WTC11 (cell line): ENCODE measurements around the gene PHLPP1.

ENCODE experiments used
- CREB1 ChIP-seq: sonication (generic); formaldehyde crosslinking; IDR thresholded peaks from 2 replicates; pipeline ENCODE4 v1.8.0; 2023; ENCODE audit warnings: mild to moderate bottlenecking, missing genetic modification reagents
- HMGA2 ChIP-seq: fragments of 250-450 bp; sonication (Bioruptor Pico); IDR thresholded peaks from 2 replicates; pipeline ENCODE4 v1.4.0; 2021; ENCODE audit warnings: mild to moderate bottlenecking, moderate library complexity
- NFE2L1 ChIP-seq: sonication (generic); formaldehyde crosslinking; IDR thresholded peaks from 2 replicates; pipeline ENCODE4 v1.8.1; 2023; ENCODE audit warnings: missing genetic modification reagents
- SP1 ChIP-seq: sonication (generic); formaldehyde crosslinking; conservative IDR thresholded peaks from 2 replicates; pipeline ENCODE4 v1.8.1; 2022; ENCODE audit warnings: missing genetic modification reagents
- TEAD4 ChIP-seq: sonication (generic); formaldehyde crosslinking; IDR thresholded peaks from 2 replicates; pipeline ENCODE4 v1.8.0; 2022; ENCODE audit warnings: mild to moderate bottlenecking, missing genetic modification reagents
- USF2 ChIP-seq: sonication (generic); formaldehyde crosslinking; IDR thresholded peaks from 2 replicates; pipeline ENCODE4 v1.8.1; 2023; ENCODE audit warnings: mild to moderate bottlenecking, missing genetic modification reagents, moderate library complexity
- ZNF425 ChIP-seq: fragments of 250-450 bp; sonication (Bioruptor Pico); conservative IDR thresholded peaks from 2 replicates; pipeline ENCODE4 v1.9.0; 2021; ENCODE audit warnings: mild to moderate bottlenecking
- ZNF512 ChIP-seq: sonication (generic); formaldehyde crosslinking; IDR thresholded peaks from 2 replicates; pipeline ENCODE4 v1.8.1; 2022; ENCODE audit warnings: missing genetic modification reagents, borderline replicate concordance
- TF ChIP-seq, protein P1 (sequence below): fragments of 200-600 bp; IDR thresholded peaks from 2 replicates; pipeline ENCODE4 v1.8.0; 2022; ENCODE audit warnings: antibody characterized with exemption
- TF ChIP-seq, protein P2 (sequence below): fragments of 250-450 bp; sonication (Bioruptor Pico); IDR thresholded peaks from 2 replicates; pipeline ENCODE4 v1.9.0; 2021; ENCODE audit warnings: mild to moderate bottlenecking, borderline replicate concordance

GRCh38 chr18:62833494-62833893 is 118.2 kb downstream of the PHLPP1 start:
- TF ChIP-seq USF2 (no peak), HMGA2 (no peak), SP1 (CRISPR knock-in tag) (no peak), ZNF512 (CRISPR knock-in tag) (no peak), NFE2L1 (no peak), TEAD4 (CRISPR knock-in tag) (no peak), CREB1 (CRISPR knock-in tag) (no peak), ZNF425 (CRISPR knock-in tag) (no peak)
- TF ChIP-seq, protein P1, sequence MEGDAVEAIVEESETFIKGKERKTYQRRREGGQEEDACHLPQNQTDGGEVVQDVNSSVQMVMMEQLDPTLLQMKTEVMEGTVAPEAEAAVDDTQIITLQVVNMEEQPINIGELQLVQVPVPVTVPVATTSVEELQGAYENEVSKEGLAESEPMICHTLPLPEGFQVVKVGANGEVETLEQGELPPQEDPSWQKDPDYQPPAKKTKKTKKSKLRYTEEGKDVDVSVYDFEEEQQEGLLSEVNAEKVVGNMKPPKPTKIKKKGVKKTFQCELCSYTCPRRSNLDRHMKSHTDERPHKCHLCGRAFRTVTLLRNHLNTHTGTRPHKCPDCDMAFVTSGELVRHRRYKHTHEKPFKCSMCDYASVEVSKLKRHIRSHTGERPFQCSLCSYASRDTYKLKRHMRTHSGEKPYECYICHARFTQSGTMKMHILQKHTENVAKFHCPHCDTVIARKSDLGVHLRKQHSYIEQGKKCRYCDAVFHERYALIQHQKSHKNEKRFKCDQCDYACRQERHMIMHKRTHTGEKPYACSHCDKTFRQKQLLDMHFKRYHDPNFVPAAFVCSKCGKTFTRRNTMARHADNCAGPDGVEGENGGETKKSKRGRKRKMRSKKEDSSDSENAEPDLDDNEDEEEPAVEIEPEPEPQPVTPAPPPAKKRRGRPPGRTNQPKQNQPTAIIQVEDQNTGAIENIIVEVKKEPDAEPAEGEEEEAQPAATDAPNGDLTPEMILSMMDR, result no peak
- TF ChIP-seq, protein P2, sequence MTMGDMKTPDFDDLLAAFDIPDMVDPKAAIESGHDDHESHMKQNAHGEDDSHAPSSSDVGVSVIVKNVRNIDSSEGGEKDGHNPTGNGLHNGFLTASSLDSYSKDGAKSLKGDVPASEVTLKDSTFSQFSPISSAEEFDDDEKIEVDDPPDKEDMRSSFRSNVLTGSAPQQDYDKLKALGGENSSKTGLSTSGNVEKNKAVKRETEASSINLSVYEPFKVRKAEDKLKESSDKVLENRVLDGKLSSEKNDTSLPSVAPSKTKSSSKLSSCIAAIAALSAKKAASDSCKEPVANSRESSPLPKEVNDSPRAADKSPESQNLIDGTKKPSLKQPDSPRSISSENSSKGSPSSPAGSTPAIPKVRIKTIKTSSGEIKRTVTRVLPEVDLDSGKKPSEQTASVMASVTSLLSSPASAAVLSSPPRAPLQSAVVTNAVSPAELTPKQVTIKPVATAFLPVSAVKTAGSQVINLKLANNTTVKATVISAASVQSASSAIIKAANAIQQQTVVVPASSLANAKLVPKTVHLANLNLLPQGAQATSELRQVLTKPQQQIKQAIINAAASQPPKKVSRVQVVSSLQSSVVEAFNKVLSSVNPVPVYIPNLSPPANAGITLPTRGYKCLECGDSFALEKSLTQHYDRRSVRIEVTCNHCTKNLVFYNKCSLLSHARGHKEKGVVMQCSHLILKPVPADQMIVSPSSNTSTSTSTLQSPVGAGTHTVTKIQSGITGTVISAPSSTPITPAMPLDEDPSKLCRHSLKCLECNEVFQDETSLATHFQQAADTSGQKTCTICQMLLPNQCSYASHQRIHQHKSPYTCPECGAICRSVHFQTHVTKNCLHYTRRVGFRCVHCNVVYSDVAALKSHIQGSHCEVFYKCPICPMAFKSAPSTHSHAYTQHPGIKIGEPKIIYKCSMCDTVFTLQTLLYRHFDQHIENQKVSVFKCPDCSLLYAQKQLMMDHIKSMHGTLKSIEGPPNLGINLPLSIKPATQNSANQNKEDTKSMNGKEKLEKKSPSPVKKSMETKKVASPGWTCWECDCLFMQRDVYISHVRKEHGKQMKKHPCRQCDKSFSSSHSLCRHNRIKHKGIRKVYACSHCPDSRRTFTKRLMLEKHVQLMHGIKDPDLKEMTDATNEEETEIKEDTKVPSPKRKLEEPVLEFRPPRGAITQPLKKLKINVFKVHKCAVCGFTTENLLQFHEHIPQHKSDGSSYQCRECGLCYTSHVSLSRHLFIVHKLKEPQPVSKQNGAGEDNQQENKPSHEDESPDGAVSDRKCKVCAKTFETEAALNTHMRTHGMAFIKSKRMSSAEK (CRISPR knock-in tag), result no peak
